H1 (cell line): ENCODE data around the gene AKAP9. TPM values are rescaled to one million over a fixed set of nuclear protein-coding genes. Genes with fewer than 3 reads are reported as not detected.

Source experiments
- CTCF ChIA-PET: fragments of 300-600 bp; sonication (Branson Sonifier 250); formaldehyde crosslinking; loops from one replicate; lab custom pipeline; 2021; ENCODE audit not compliant: partially characterized antibody; lab: Charles Lee
- POLR2A ChIA-PET: fragments of 300-600 bp; sonication (Branson Sonifier 250); formaldehyde crosslinking; loops from one replicate; lab custom pipeline; 2021; ENCODE audit warnings: inconsistent platforms; ENCODE audit not compliant: partially characterized antibody; lab: Charles Lee
- DNase-seq, 2 experiments: peaks; one replicate each; pipeline versions ENCODE4 v3.0.0 to v3.0.0-alpha.2; 2010 to 2022; ENCODE audit warnings: low spot score in 2 of 2, low read depth in 1 of 2, mixed read lengths in 1 of 2
- FAIRE-seq: peaks from 2 replicates; lab custom pipeline; 2011; peaks lifted over from hg19 to GRCh38; lab: Jason Lieb, UNC
- H2AFZ ChIP-seq: 2 replicates; pipeline ENCODE4 v1.8.1; 2012; ENCODE audit warnings: low read length, inconsistent platforms
- H2AK5ac ChIP-seq: 2 replicates; pipeline ENCODE4 v1.6.1; 2013; ENCODE audit warnings: low read depth, low read length
- H2BK120ac ChIP-seq: replicated peaks from 2 replicates; pipeline ENCODE3; 2013; ENCODE audit warnings: low read depth, low read length, inconsistent platforms
- H2BK12ac ChIP-seq: 2 replicates; pipeline ENCODE4 v1.6.1; 2013; ENCODE audit warnings: low read depth, low read length
- H2BK15ac ChIP-seq: 2 replicates; pipeline ENCODE4 v1.6.1; 2013; ENCODE audit warnings: low read length
- H2BK20ac ChIP-seq: 2 replicates; pipeline ENCODE4 v1.6.1; 2013; ENCODE audit warnings: low read length
- H2BK5ac ChIP-seq: 2 replicates; pipeline ENCODE4 v1.6.1; 2013; ENCODE audit warnings: low read depth, low read length
- H3K14ac ChIP-seq: 2 replicates; pipeline ENCODE4 v1.6.1; 2013; ENCODE audit warnings: inconsistent platforms; ENCODE audit not compliant: insufficient read length
- H3K18ac ChIP-seq: 2 replicates; pipeline ENCODE4 v1.6.1; 2013; ENCODE audit warnings: low read length; ENCODE audit errors: extremely low read depth
- H3K23ac ChIP-seq: 2 replicates; pipeline ENCODE4 v1.6.1; 2013; ENCODE audit warnings: inconsistent platforms; ENCODE audit not compliant: insufficient read length
- H3K23me2 ChIP-seq: 2 replicates; pipeline ENCODE4 v1.6.1; 2013; ENCODE audit warnings: low read depth, low read length
- H3K27ac ChIP-seq: 2 replicates; pipeline ENCODE4 v1.6.1; 2011; ENCODE audit warnings: low read depth, low read length, inconsistent platforms
- H3K27me3 ChIP-seq, 4 experiments: replicated peaks in 1 of 4; 1 replicate in 1 of 4; 2 replicates in 3 of 4; pipeline versions ENCODE4 v1.6.1 to v1.8.1; 2011 to 2013; ENCODE audit warnings: low read length in 3 of 4, mild to moderate bottlenecking in 3 of 4, inconsistent platforms in 2 of 4, mixed read lengths in 2 of 4, moderate library complexity in 1 of 4; ENCODE audit not compliant: control insufficient read depth in 3 of 4, insufficient read depth in 3 of 4; ENCODE audit errors: extremely low read depth in 1 of 4
- H3K36me3 ChIP-seq, 4 experiments: 2 replicates each; pipeline versions ENCODE4 v1.6.1 to v1.8.1; 2011 to 2013; ENCODE audit warnings: mild to moderate bottlenecking in 4 of 4, low read length in 3 of 4, moderate library complexity in 2 of 4, control low read depth in 1 of 4, inconsistent platforms in 1 of 4; ENCODE audit not compliant: insufficient read depth in 4 of 4, control insufficient read depth in 2 of 4
- H3K4ac ChIP-seq: replicated peaks from 2 replicates; pipeline ENCODE3; 2013; ENCODE audit warnings: low read length, low read depth, mixed read lengths, inconsistent platforms; ENCODE audit not compliant: insufficient read length
- H3K4me1 ChIP-seq, 4 experiments: replicated peaks in 1 of 4; 1 replicate in 1 of 4; 2 replicates in 3 of 4; pipeline versions ENCODE4 v1.6.1 to v1.8.1; 2011 to 2013; ENCODE audit warnings: low read length in 3 of 4, inconsistent platforms in 2 of 4, mixed read lengths in 1 of 4; ENCODE audit not compliant: insufficient read depth in 4 of 4, control insufficient read depth in 3 of 4
- H3K4me2 ChIP-seq, 2 experiments: 2 replicates each; pipeline versions ENCODE4 v1.6.1 to v1.8.1; 2011 to 2013; ENCODE audit warnings: low read depth in 2 of 2, low read length in 2 of 2, control low read depth in 1 of 2, inconsistent platforms in 1 of 2, mild to moderate bottlenecking in 1 of 2; ENCODE audit not compliant: insufficient read depth in 1 of 2
- H3K4me3 ChIP-seq, 4 experiments: fragments of 200-600, 300-600 bp in 1 of 4; sonication (generic), shearing (Covaris generic), sonication (Bioruptor Twin) in 1 of 4; 2 replicates each; pipeline versions ENCODE4 v1.5.1 to v1.8.1; 2011 to 2016; ENCODE audit warnings: low read length in 4 of 4, low read depth in 3 of 4, control low read depth in 2 of 4, inconsistent platforms in 2 of 4, mild to moderate bottlenecking in 2 of 4, mixed read lengths in 1 of 4, moderate library complexity in 1 of 4; ENCODE audit not compliant: insufficient read depth in 2 of 4; ENCODE audit errors: extremely low read depth in 1 of 4
- H3K56ac ChIP-seq: replicated peaks from 2 replicates; pipeline ENCODE3; 2013; ENCODE audit warnings: low read depth, mild to moderate bottlenecking, mixed read lengths, low read length, inconsistent platforms; ENCODE audit not compliant: insufficient read length
- H3K79me1 ChIP-seq: 2 replicates; pipeline ENCODE4 v1.6.1; 2013; ENCODE audit warnings: low read depth, low read length, control low read depth
- H3K79me2 ChIP-seq, 2 experiments: 2 replicates each; pipeline versions ENCODE4 v1.6.1 to v1.8.1; 2012 to 2013; ENCODE audit warnings: low read length in 2 of 2, mild to moderate bottlenecking in 2 of 2, inconsistent platforms in 1 of 2; ENCODE audit not compliant: insufficient read depth in 2 of 2, control insufficient read depth in 1 of 2
- H3K9ac ChIP-seq, 4 experiments: replicated peaks in 1 of 4; 1 replicate in 1 of 4; 2 replicates in 3 of 4; pipeline versions ENCODE4 v1.6.1 to v1.8.1; 2011 to 2013; ENCODE audit warnings: low read depth in 3 of 4, low read length in 3 of 4, control low read depth in 2 of 4, mild to moderate bottlenecking in 2 of 4, moderate library complexity in 2 of 4, inconsistent platforms in 1 of 4; ENCODE audit errors: extremely low read depth in 1 of 4
- H3K9me3 ChIP-seq, 2 experiments: 2 replicates each; pipeline versions ENCODE4 v1.6.1 to v1.8.1; 2012 to 2013; ENCODE audit warnings: mild to moderate bottlenecking in 2 of 2, moderate library complexity in 2 of 2, control low read depth in 1 of 2, inconsistent platforms in 1 of 2, low read depth in 1 of 2, low read length in 1 of 2, mixed read lengths in 1 of 2; ENCODE audit not compliant: insufficient read depth in 2 of 2
- H4K20me1 ChIP-seq, 2 experiments: replicated peaks in 1 of 2; 2 replicates each; pipeline versions ENCODE3 to v1.8.1; 2011 to 2013; ENCODE audit warnings: inconsistent platforms in 2 of 2, low read length in 2 of 2, mild to moderate bottlenecking in 1 of 2; ENCODE audit not compliant: insufficient read depth in 2 of 2, control insufficient read depth in 1 of 2
- H4K5ac ChIP-seq: 2 replicates; pipeline ENCODE4 v1.6.1; 2013; ENCODE audit warnings: low read length, low read depth, mixed read lengths, inconsistent platforms; ENCODE audit not compliant: insufficient read length
- H4K8ac ChIP-seq: 2 replicates; pipeline ENCODE4 v1.8.0; 2013; ENCODE audit warnings: mild to moderate bottlenecking, moderate library complexity, low read length, inconsistent platforms; ENCODE audit not compliant: insufficient read depth; ENCODE audit errors: extremely low read depth
- H4K91ac ChIP-seq: replicated peaks from 2 replicates; pipeline ENCODE3; 2013; ENCODE audit warnings: low read length, mixed read lengths, inconsistent platforms; ENCODE audit not compliant: insufficient read length
- KDM5A ChIP-seq: fragments of 200-600 bp; IDR thresholded peaks from 2 replicates; pipeline ENCODE4 v1.7.1; 2012; ENCODE audit warnings: mild to moderate bottlenecking, low read length, inconsistent platforms, mixed read lengths
- POLR2AphosphoS5 ChIP-seq: IDR thresholded peaks from 2 replicates; pipeline ENCODE4 v1.6.1; 2011; ENCODE audit warnings: low read depth, low read length
- TAF1 ChIP-seq: IDR thresholded peaks from 2 replicates; pipeline ENCODE4 v1.6.1; 2011; ENCODE audit warnings: mild to moderate bottlenecking, low read depth, low read length
- polyA plus RNA-seq, 7 experiments: library from polyadenylated mRNA; depleted of rRNA in 3 of 7; stranded (reverse) in 5 of 7; unstranded in 2 of 7; fragments of >200 nt in 5 of 7; fragments of 200-250 nt in 2 of 7; gene quantifications; 1 replicate in 5 of 7; 2 replicates in 1 of 7; 4 replicates in 1 of 7; pipeline versions ENCODE4 v1.2.1 to v1.2.3, GENCODE V29; 2011 to 2013; ENCODE audit warnings: missing spikeins in 2 of 7, mixed read lengths in 2 of 7
- total RNA-seq: library from RNA; stranded (reverse); fragmentation: NEBNext Ultra II Directional; extraction: Animal tissue kit (Norgen Biotek cat#: 25700); gene quantifications from 2 replicates; pipeline ENCODE4 v1.2.1, GENCODE V29; 2021

Gene AKAP9
- total and polyA plus RNA-seq, 2 of the 8 experiments (the other 6 are each of a cell fraction or from before 2014, with no cell fraction given) = 6.2 to 26.3 TPM

GRCh38 chr7:91912494-91912893, 28.2 kb upstream of the AKAP9 start:
- Histone ChIP-seq H3K18ac (no peak overlapping the region), H3K9ac (no peak overlapping the region), H4K91ac (no peak overlapping the region), H3K79me1 (no peaks in the 10 kb centered on the region)
- no peak for FAIRE-seq
- TF ChIP-seq KDM5A (no peak), TAF1 (no peak), POLR2AphosphoS5 (no peak)
- TF ChIP-seq, all 59 proteins: peak for 0
- H3K36me3 ChIP-seq = no peaks in the 10 kb centered on the region
- no peak overlapping the region for H2BK120ac ChIP-seq
- H3K9me3 ChIP-seq = no peaks in the 10 kb centered on the region
- CTCF ChIA-PET = no interaction called here
- no peaks in the 10 kb centered on the region for H3K4me1 ChIP-seq
- no peak overlapping the region for H3K56ac ChIP-seq
- no peak overlapping the region for H2AK5ac ChIP-seq
- H4K20me1 ChIP-seq = no peaks in the 10 kb centered on the region
- H3K14ac ChIP-seq = no peak overlapping the region
- no peak overlapping the region for H3K27ac ChIP-seq
- no peak overlapping the region for H2BK15ac ChIP-seq
- no peak overlapping the region for H4K8ac ChIP-seq
- no peaks in the 10 kb centered on the region for H3K23me2 ChIP-seq
- H2BK20ac ChIP-seq = no peak overlapping the region
- H4K5ac ChIP-seq = no peak overlapping the region
- H3K27me3 ChIP-seq = no peaks in the 10 kb centered on the region
- POLR2A ChIA-PET = interaction anchor here (1.1 kb wide), 1 partner anchor 60 kb away, joined by 3 read pairs; no protein-coding TSS in a partner anchor
- no peaks in the 10 kb centered on the region; a peak in 1 of 4 replicates for H3K79me2 ChIP-seq
- no peak for DNase-seq
- H3K4ac ChIP-seq = no peak overlapping the region
- H3K4me3 ChIP-seq = no peak overlapping the region
- no peak overlapping the region for H3K4me2 ChIP-seq
- no peak overlapping the region for H2BK12ac ChIP-seq
- H2BK5ac ChIP-seq = no peak overlapping the region
- no peak overlapping the region for H2AFZ ChIP-seq
- H3K23ac ChIP-seq = no peak overlapping the region
